SU-DHL-6 (cell line): Measurements from ENCODE around the gene SRGAP1.

Source experiments
- H2AFZ ChIP-seq: fragments of 200-600 bp; sonication (generic); 2 replicates; pipeline ENCODE4 v1.6.1; 2014; ENCODE audit warnings: low read depth, mild to moderate bottlenecking, moderate library complexity, mixed read lengths, antibody characterized with exemption, low read length; ENCODE audit not compliant: severe bottlenecking
- H3F3A ChIP-seq: fragments of 200-600 bp; shearing (Covaris generic); 2 replicates; pipeline ENCODE4 v1.6.0; 2016; ENCODE audit warnings: antibody characterized with exemption, mild to moderate bottlenecking; ENCODE audit not compliant: insufficient read depth
- H3K27ac ChIP-seq: fragments of 200-600 bp; sonication (generic); 2 replicates; pipeline ENCODE4 v1.5.1; 2016; ENCODE audit warnings: low read depth, mild to moderate bottlenecking, low read length, moderate library complexity, mixed read lengths
- H3K27me3 ChIP-seq: fragments of 200-600 bp; sonication (generic), shearing (Covaris generic); 2 replicates; pipeline ENCODE4 v1.6.0; 2014; ENCODE audit warnings: mild to moderate bottlenecking, low read length
- H3K36me3 ChIP-seq: fragments of 200-600 bp; sonication (generic); 2 replicates; pipeline ENCODE4 v1.6.1; 2014; ENCODE audit warnings: mild to moderate bottlenecking, low read length, mixed read lengths
- H3K4me2 ChIP-seq: fragments of 300-600, 200-600 bp; shearing (Covaris generic), sonication (generic); 2 replicates; pipeline ENCODE4 v1.6.0; 2014; ENCODE audit warnings: low read length, low read depth, mild to moderate bottlenecking; ENCODE audit not compliant: poor library complexity, severe bottlenecking
- H3K4me3 ChIP-seq: fragments of 200-600 bp; sonication (generic); 2 replicates; pipeline ENCODE4 v1.5.1; 2014; ENCODE audit warnings: antibody characterized with exemption, low read length, mild to moderate bottlenecking, mixed read lengths; ENCODE audit not compliant: insufficient read depth, poor library complexity, severe bottlenecking
- H3K79me2 ChIP-seq: fragments of 200-600 bp; sonication (generic); 2 replicates; pipeline ENCODE4 v1.6.1; 2014; ENCODE audit warnings: mild to moderate bottlenecking, low read length, moderate library complexity; ENCODE audit not compliant: insufficient read depth
- H3K9ac ChIP-seq: fragments of 200-600 bp; sonication (generic); 2 replicates; pipeline ENCODE4 v1.7.0; 2014; ENCODE audit warnings: mild to moderate bottlenecking, low read length
- H3K9me2 ChIP-seq: fragments of 200-600 bp; sonication (generic); replicated peaks from 2 replicates; pipeline ENCODE4 v1.6.1; 2014; ENCODE audit warnings: low read length; ENCODE audit not compliant: insufficient read depth
- H3K9me3 ChIP-seq: fragments of 200-600 bp; sonication (generic); 2 replicates; pipeline ENCODE4 v1.6.1; 2014; ENCODE audit warnings: low read length, mixed read lengths; ENCODE audit not compliant: insufficient read depth
- H4K20me1 ChIP-seq: fragments of 200-600 bp; sonication (generic); 2 replicates; pipeline ENCODE4 v1.6.1; 2014; ENCODE audit warnings: low read depth, mild to moderate bottlenecking, antibody characterized with exemption, low read length, moderate library complexity, mixed read lengths
- EZH2phosphoT487 ChIP-seq: fragments of 200-600 bp; sonication (generic), shearing (Covaris generic); conservative IDR thresholded peaks from 2 replicates; pipeline ENCODE4 v1.6.1; 2018; ENCODE audit warnings: mild to moderate bottlenecking, antibody characterized with exemption, low read length, moderate library complexity, mixed read lengths
- TF ChIP-seq, protein P1 (sequence below): fragments of 200-600 bp; sonication (generic); IDR thresholded peaks from one replicate; pipeline ENCODE4 v1.5.1; 2017; ENCODE audit warnings: antibody characterized with exemption, mild to moderate bottlenecking, low read length, moderate library complexity; ENCODE audit not compliant: insufficient read depth, poor library complexity, severe bottlenecking

The SRGAP1 gene

DNA sequence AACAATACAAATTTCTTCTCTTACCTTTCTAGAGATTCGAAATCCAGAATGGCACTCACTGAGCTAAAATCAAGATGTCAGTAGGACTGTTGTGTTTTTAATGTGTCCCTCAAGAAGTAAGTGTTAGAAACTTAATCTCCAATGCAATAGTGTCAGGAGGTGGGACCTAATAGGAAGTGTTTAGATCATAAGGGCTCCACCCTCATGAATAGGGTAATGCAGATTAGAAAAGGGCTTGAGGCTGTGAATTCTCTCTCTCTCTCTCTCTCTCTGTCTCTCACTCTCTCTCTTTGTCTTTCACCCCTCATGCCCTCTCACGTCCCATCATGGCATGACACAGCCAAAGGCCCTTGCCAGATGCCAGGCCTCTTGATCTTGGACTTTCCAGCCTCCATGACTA, 15.6 kb upstream of the SRGAP1 start:
- H3K36me3 ChIP-seq = no peaks in the 10 kb centered on the region
- TF ChIP-seq, protein P1, sequence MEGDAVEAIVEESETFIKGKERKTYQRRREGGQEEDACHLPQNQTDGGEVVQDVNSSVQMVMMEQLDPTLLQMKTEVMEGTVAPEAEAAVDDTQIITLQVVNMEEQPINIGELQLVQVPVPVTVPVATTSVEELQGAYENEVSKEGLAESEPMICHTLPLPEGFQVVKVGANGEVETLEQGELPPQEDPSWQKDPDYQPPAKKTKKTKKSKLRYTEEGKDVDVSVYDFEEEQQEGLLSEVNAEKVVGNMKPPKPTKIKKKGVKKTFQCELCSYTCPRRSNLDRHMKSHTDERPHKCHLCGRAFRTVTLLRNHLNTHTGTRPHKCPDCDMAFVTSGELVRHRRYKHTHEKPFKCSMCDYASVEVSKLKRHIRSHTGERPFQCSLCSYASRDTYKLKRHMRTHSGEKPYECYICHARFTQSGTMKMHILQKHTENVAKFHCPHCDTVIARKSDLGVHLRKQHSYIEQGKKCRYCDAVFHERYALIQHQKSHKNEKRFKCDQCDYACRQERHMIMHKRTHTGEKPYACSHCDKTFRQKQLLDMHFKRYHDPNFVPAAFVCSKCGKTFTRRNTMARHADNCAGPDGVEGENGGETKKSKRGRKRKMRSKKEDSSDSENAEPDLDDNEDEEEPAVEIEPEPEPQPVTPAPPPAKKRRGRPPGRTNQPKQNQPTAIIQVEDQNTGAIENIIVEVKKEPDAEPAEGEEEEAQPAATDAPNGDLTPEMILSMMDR = no peak
- no peak for TF ChIP-seq EZH2phosphoT487
- no peak overlapping the region for H2AFZ ChIP-seq
- no peaks in the 10 kb centered on the region for H3K79me2 ChIP-seq
- no peaks in the 10 kb centered on the region for H3K9me2 ChIP-seq
- no peaks in the 10 kb centered on the region for H3K9me3 ChIP-seq
- no peaks in the 10 kb centered on the region for H4K20me1 ChIP-seq
- no peak overlapping the region for H3K27ac ChIP-seq
- no peaks in the 10 kb centered on the region for H3K27me3 ChIP-seq
- no peak overlapping the region for H3K4me3 ChIP-seq
- no peak overlapping the region for H3K4me2 ChIP-seq
- H3K9ac ChIP-seq = no peak overlapping the region
- no peaks in the 10 kb centered on the region for H3F3A ChIP-seq

DNA sequence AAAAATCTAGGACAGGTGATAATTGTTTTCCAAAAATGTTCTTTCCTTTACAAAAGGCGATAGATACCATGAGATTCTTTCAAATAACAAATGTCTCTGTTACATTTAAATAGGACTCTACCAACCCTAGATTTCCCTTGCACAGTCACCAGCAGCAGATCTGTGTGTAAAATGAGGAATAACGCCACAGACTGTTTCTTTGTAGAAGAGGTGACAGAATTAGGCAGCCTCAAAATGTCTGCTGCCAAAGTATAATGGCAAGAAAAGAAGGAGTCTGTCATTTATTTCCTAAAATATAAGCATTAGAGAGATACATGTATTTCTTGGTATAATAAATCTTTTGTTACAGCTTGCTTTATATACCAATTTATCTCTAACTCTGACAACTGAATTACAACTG, 8.5 kb upstream of the SRGAP1 start:
- H4K20me1 ChIP-seq = no peaks in the 10 kb centered on the region
- H3K4me2 ChIP-seq = no peak overlapping the region
- H3K36me3 ChIP-seq = no peaks in the 10 kb centered on the region
- no peak overlapping the region for H3K4me3 ChIP-seq
- H3K79me2 ChIP-seq = no peaks in the 10 kb centered on the region
- no peaks in the 10 kb centered on the region for H3F3A ChIP-seq
- H2AFZ ChIP-seq = no peak overlapping the region
- H3K9me2 ChIP-seq = no peaks in the 10 kb centered on the region
- no peak overlapping the region for H3K9ac ChIP-seq
- TF ChIP-seq, protein P1 = no peak
- no peaks in the 10 kb centered on the region for H3K27me3 ChIP-seq
- no peak overlapping the region for H3K27ac ChIP-seq
- no peaks in the 10 kb centered on the region for H3K9me3 ChIP-seq

DNA sequence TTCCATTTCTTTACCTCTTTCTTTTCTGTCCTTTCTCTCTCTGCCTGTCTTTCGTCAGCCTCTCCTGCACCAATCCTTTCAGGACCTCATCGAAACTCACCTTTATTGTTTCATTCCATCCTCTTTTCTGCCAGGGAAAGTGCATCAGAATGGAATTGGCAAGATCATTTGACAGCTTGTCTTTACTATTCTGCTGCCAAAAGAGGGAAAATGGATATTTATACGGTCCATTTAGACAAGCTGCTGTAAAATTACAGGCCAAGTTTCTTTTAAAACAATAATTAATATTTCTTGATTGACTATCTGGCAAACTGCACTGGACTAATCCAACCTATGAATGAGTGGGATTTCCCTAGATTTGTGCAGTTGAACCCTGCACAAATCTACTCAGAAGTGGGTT, 7.6 kb upstream of the SRGAP1 start:
- Histone ChIP-seq H3K9me3 (no peaks in the 10 kb centered on the region), H3K9me2 (no peaks in the 10 kb centered on the region), H3K27ac (no peak overlapping the region), H3K27me3 (no peaks in the 10 kb centered on the region), H3F3A (no peaks in the 10 kb centered on the region), H3K36me3 (no peaks in the 10 kb centered on the region), H2AFZ (no peak overlapping the region), H3K4me3 (no peak overlapping the region), H3K79me2 (no peaks in the 10 kb centered on the region), H4K20me1 (no peaks in the 10 kb centered on the region), H3K4me2 (no peak overlapping the region), H3K9ac (no peak overlapping the region)
- TF ChIP-seq, protein P1 = no peak
- TF ChIP-seq EZH2phosphoT487 = no peak

GRCh38 chr12:63838411-63838810, 6.1 kb upstream of the SRGAP1 start:
- H3F3A ChIP-seq = no peaks in the 10 kb centered on the region
- H3K27ac ChIP-seq = no peak overlapping the region
- no peak overlapping the region for H3K4me3 ChIP-seq
- H3K79me2 ChIP-seq = no peaks in the 10 kb centered on the region
- no peak overlapping the region for H3K4me2 ChIP-seq
- H2AFZ ChIP-seq = no peak overlapping the region
- no peaks in the 10 kb centered on the region for H3K9me3 ChIP-seq
- H3K9ac ChIP-seq = no peak overlapping the region
- H3K9me2 ChIP-seq = no peaks in the 10 kb centered on the region
- no peaks in the 10 kb centered on the region for H3K27me3 ChIP-seq
- TF ChIP-seq, protein P1 = no peak
- no peak for TF ChIP-seq EZH2phosphoT487
- H4K20me1 ChIP-seq = no peaks in the 10 kb centered on the region
- H3K36me3 ChIP-seq = no peaks in the 10 kb centered on the region
